Breast epithelium (tissue), 3 donors: Measurements from ENCODE around the gene CCDC92.

Experiments
- CTCF ChIP-seq, 3 donors: fragments of 450-650 bp; IDR thresholded peaks; one replicate each; pipeline ENCODE4 v1.5.1; 2016 to 2017; ENCODE audit warnings: antibody characterized with exemption in 3 of 3, mild to moderate bottlenecking in 3 of 3, moderate library complexity in 3 of 3
- POLR2A ChIP-seq: fragments of 450-650 bp; IDR thresholded peaks from one replicate; pipeline ENCODE4 v1.6.1; 2016; ENCODE audit warnings: antibody characterized with exemption, mild to moderate bottlenecking, moderate library complexity

GRCh38 chr12:123886931-123887582 is 85.6 kb downstream of the CCDC92 start:
- TF ChIP-seq CTCF (IDR thresholded peaks at IDR 0.05) (no peak), POLR2A (no peak)
